Endothelial cell of umbilical vein (primary cell): ENCODE data around the gene PTTG1IP. TPM values are rescaled to one million over a fixed set of nuclear protein-coding genes. Genes with fewer than 3 reads are reported as not detected.

Experiments
- BruUV-seq: library from RNA; stranded (reverse); fragments of 400-500 nt; replicated peaks from 2 replicates; lab custom pipeline; 2021; lab: Mats Ljungman, UMichigan
- CTCF ChIA-PET: fragments of 300-600, 350-600 bp; sonication (Branson Sonifier 250); formaldehyde crosslinking; loops from one replicate; lab custom pipeline; 2021; ENCODE audit warnings: antibody characterized with exemption, inconsistent platforms; lab: Charles Lee
- POLR2A ChIA-PET: fragments of 300-600, 350-600 bp; sonication (Branson Sonifier 250); formaldehyde crosslinking; loops from one replicate; lab custom pipeline; 2021; ENCODE audit warnings: antibody characterized with exemption, inconsistent platforms; lab: Charles Lee
- DNase-seq: peaks from one replicate; pipeline ENCODE4 v3.0.0-alpha.2; 2011; ENCODE audit warnings: low read depth, low spot score
- FAIRE-seq: peaks from 2 replicates; lab custom pipeline; 2011; peaks lifted over from hg19 to GRCh38; lab: Jason Lieb, UNC
- H2AFZ ChIP-seq: 2 replicates; pipeline ENCODE4 v1.6.0; 2012; ENCODE audit warnings: low read depth, low read length, control low read depth, inconsistent platforms
- H3K27ac ChIP-seq: 2 replicates; pipeline ENCODE4 v1.5.1; 2011; ENCODE audit warnings: low read depth, mild to moderate bottlenecking, control low read depth, low read length, moderate library complexity; ENCODE audit not compliant: insufficient read depth
- H3K27me3 ChIP-seq, 2 experiments: 2 replicates each; pipeline versions ENCODE4 v1.6.0 to v1.6.1; 2011; ENCODE audit warnings: low read length in 2 of 2, mixed read lengths in 1 of 2; ENCODE audit not compliant: control insufficient read depth in 2 of 2, insufficient read depth in 2 of 2
- H3K36me3 ChIP-seq, 2 experiments: 2 replicates in 1 of 2; 3 replicates in 1 of 2; pipeline ENCODE4 v1.5.1; 2011; ENCODE audit warnings: low read length in 2 of 2, mild to moderate bottlenecking in 1 of 2, moderate library complexity in 1 of 2; ENCODE audit not compliant: control insufficient read depth in 2 of 2, insufficient read depth in 2 of 2; ENCODE audit errors: extremely low read depth in 1 of 2
- H3K4me1 ChIP-seq: 3 replicates; pipeline ENCODE4 v1.5.1; 2011; ENCODE audit warnings: mild to moderate bottlenecking, low read length; ENCODE audit not compliant: control insufficient read depth, insufficient read depth; ENCODE audit errors: extremely low read depth
- H3K4me2 ChIP-seq: 2 replicates; pipeline ENCODE4 v1.6.1; 2011; ENCODE audit warnings: low read length, control low read depth, mixed read lengths; ENCODE audit not compliant: insufficient read depth
- H3K4me3 ChIP-seq, 3 experiments: fragments of 200-600 bp in 1 of 3; sonication (generic), shearing (Covaris generic) in 1 of 3; replicated peaks in 1 of 3; 2 replicates each; pipeline ENCODE4 v1.5.1; 2011 to 2016; ENCODE audit warnings: control low read depth in 3 of 3, low read length in 3 of 3, mild to moderate bottlenecking in 2 of 3, inconsistent platforms in 1 of 3, low read depth in 1 of 3, moderate library complexity in 1 of 3; ENCODE audit not compliant: insufficient read depth in 1 of 3
- H3K79me2 ChIP-seq: 2 replicates; pipeline ENCODE4 v1.6.0; 2012; ENCODE audit warnings: low read length, inconsistent platforms; ENCODE audit not compliant: control insufficient read depth, insufficient read depth
- H3K9ac ChIP-seq: replicated peaks from 2 replicates; pipeline ENCODE3; 2011; ENCODE audit warnings: low read length, control low read depth; ENCODE audit not compliant: insufficient read depth; ENCODE audit errors: extremely low read depth
- H3K9me1 ChIP-seq: replicated peaks from 3 replicates; pipeline ENCODE4 v1.6.0; 2011; ENCODE audit warnings: mild to moderate bottlenecking, low read length; ENCODE audit not compliant: control insufficient read depth, insufficient read depth; ENCODE audit errors: extremely low read depth
- H3K9me3 ChIP-seq: replicated peaks from 2 replicates; pipeline ENCODE4 v1.5.1; 2012; ENCODE audit warnings: low read length, inconsistent platforms; ENCODE audit not compliant: control insufficient read depth, insufficient read depth
- H4K20me1 ChIP-seq: replicated peaks from 2 replicates; pipeline ENCODE3; 2011; ENCODE audit warnings: mild to moderate bottlenecking, low read length; ENCODE audit not compliant: control insufficient read depth, insufficient read depth; ENCODE audit errors: extremely low read depth
- EZH2 ChIP-seq: IDR thresholded peaks from 2 replicates; pipeline ENCODE4 v1.6.1; 2012; ENCODE audit warnings: borderline replicate concordance, low read depth, mild to moderate bottlenecking, moderate library complexity, low read length, inconsistent platforms; ENCODE audit not compliant: severe bottlenecking
- FOS ChIP-seq: IDR thresholded peaks from 2 replicates; pipeline ENCODE4 v1.6.1; 2011; ENCODE audit warnings: mild to moderate bottlenecking, low read length, moderate library complexity, borderline replicate concordance; ENCODE audit not compliant: insufficient read depth
- GATA2 ChIP-seq: IDR thresholded peaks from 2 replicates; pipeline ENCODE4 v1.7.0; 2011; ENCODE audit warnings: low read depth, mild to moderate bottlenecking, moderate library complexity, mixed read lengths, low read length; ENCODE audit not compliant: insufficient read length, insufficient read depth
- JUN ChIP-seq: IDR thresholded peaks from 2 replicates; pipeline ENCODE4 v1.6.1; 2011; ENCODE audit warnings: borderline replicate concordance, low read depth; ENCODE audit not compliant: insufficient read length, insufficient read depth
- MYC ChIP-seq: IDR thresholded peaks from one replicate; pipeline ENCODE4 v1.6.1; 2011; ENCODE audit warnings: mild to moderate bottlenecking, low read depth, low read length
- POLR2A ChIP-seq: IDR thresholded peaks from 2 replicates; pipeline ENCODE4 v1.6.1; 2012; ENCODE audit warnings: low read depth, mild to moderate bottlenecking, control low read depth, low read length
- POLR2AphosphoS5 ChIP-seq: IDR thresholded peaks from 2 replicates; pipeline ENCODE4 v1.6.1; 2012; ENCODE audit warnings: low read depth, mild to moderate bottlenecking, control low read depth, low read length, moderate library complexity; ENCODE audit not compliant: insufficient read depth
- dilution Hi-C: fragments of 300-500 bp; cut with MboI; formaldehyde crosslinking; loops from one replicate; pipeline ENCODE4 v1.15.0; 2019; ENCODE audit warnings: low sequenced_read_pairs; ENCODE audit not compliant: extremely low pct_ligation_motif_present
- intact Hi-C: fragments of 100-400 bp; cut with micrococcal nuclease; formaldehyde crosslinking; loops from one replicate; pipeline ENCODE4 v1.10.0; 2022
- polyA plus RNA-seq, 4 experiments: library from polyadenylated mRNA; depleted of rRNA in 3 of 4; stranded (reverse) in 3 of 4; unstranded in 1 of 4; fragments of >200 nt; gene quantifications; 2 replicates each; pipeline versions ENCODE4 v1.2.1 to v1.2.3, GENCODE V29; 2011 to 2012; ENCODE audit warnings: missing spikeins in 1 of 4
- total RNA-seq: library from RNA; stranded (reverse); gene quantifications from 2 replicates; pipeline ENCODE4 v1.2.3, GENCODE V29; 2021
- TF ChIP-seq, protein P1 (sequence below), 2 donors: IDR thresholded peaks; 1 replicate in 1 of 2; 2 replicates in 1 of 2; pipeline ENCODE4 v1.5.1; 2011; ENCODE audit warnings: low read length in 2 of 2, mild to moderate bottlenecking in 2 of 2, moderate library complexity in 2 of 2, control low read depth in 1 of 2, inconsistent platforms in 1 of 2, low read depth in 1 of 2; ENCODE audit not compliant: insufficient read depth in 1 of 2; ENCODE audit errors: extremely low read depth in 1 of 2
- TF ChIP-seq, protein P2 (sequence below): IDR thresholded peaks from 2 replicates; pipeline ENCODE4 v1.6.1; 2011; ENCODE audit not compliant: insufficient read depth, insufficient read length

Gene PTTG1IP
- total and polyA plus RNA-seq, 2 donors (not counting 3 experiments of a cell fraction or from before 2014, with no cell fraction given), result 342 to 415 TPM

DNA sequence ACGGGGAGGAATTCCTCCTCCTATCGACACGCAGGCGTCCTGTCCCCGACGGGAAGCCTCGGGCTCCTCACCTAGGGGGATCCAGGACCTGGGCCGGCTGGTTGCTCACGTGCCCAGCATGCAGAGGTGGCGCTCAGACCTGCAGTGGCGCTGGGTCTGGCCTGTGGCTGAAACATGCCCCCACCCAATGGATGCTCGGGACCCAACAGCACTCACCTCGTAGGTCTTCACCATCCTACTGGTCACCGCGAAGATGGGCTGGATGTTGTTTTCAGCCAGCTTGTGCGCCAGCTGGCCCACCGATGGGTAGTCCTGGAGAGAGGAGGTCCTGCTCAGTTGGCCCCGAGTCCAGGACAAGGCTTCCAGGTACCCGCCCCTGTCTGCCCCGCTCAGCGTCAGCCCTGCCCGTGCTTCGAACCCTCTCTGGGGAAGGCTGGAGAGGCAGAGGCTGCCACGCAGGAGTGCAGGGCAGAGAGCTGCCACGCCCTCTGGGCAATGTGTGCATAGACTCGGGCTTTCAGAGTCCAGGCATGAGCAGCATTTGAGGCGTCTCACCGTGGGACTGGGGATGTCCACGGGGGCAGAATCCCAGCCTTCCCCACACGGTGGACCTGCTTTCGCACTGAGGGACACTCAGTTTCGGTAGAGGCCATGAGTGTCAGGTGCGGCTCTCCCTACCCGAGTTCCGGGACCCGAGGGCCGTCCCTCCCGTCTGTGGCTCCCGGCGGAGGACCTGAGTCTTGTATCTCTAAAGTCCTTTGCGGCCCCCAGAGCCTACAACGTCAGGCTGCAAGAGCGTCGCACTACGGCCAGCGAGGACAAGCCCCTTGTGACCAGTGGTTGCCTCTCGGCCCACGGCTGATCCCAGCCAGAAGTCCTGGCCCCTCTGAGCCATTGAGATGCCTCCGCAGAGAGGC lies 25.6 kb upstream of the PTTG1IP start:
- no peak overlapping the region for H3K4me3 ChIP-seq
- POLR2A ChIA-PET, result no interaction called here
- H2AFZ ChIP-seq, result no peak overlapping the region
- no peak overlapping the region for H3K27ac ChIP-seq
- no peaks in the 10 kb centered on the region for H3K4me1 ChIP-seq
- H3K9me3 ChIP-seq, result no peaks in the 10 kb centered on the region
- H3K9me1 ChIP-seq, result no peaks in the 10 kb centered on the region
- intact Hi-C loops, result no loop called here
- dilution Hi-C loops, result no loop called here
- DNase-seq, result no peak
- TF ChIP-seq, protein P1, sequence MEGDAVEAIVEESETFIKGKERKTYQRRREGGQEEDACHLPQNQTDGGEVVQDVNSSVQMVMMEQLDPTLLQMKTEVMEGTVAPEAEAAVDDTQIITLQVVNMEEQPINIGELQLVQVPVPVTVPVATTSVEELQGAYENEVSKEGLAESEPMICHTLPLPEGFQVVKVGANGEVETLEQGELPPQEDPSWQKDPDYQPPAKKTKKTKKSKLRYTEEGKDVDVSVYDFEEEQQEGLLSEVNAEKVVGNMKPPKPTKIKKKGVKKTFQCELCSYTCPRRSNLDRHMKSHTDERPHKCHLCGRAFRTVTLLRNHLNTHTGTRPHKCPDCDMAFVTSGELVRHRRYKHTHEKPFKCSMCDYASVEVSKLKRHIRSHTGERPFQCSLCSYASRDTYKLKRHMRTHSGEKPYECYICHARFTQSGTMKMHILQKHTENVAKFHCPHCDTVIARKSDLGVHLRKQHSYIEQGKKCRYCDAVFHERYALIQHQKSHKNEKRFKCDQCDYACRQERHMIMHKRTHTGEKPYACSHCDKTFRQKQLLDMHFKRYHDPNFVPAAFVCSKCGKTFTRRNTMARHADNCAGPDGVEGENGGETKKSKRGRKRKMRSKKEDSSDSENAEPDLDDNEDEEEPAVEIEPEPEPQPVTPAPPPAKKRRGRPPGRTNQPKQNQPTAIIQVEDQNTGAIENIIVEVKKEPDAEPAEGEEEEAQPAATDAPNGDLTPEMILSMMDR (IDR thresholded peaks at IDR 0.05; ENCODE audit: extremely low read depth in 1 of 2, insufficient read depth in 1 of 2, low read depth in 1 of 2, low read length in 2 of 2), result no peak
- TF ChIP-seq EZH2 (no peak), POLR2AphosphoS5 (no peak), JUN (no peak), POLR2A (no peak), GATA2 (no peak), MYC (no peak), FOS (no peak)
- TF ChIP-seq, protein P2, sequence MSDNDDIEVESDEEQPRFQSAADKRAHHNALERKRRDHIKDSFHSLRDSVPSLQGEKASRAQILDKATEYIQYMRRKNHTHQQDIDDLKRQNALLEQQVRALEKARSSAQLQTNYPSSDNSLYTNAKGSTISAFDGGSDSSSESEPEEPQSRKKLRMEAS, result no peak
- no peaks in the 10 kb centered on the region for H3K79me2 ChIP-seq
- no TSS peak for BruUV-seq
- no peak overlapping the region for H3K9ac ChIP-seq
- no peak overlapping the region for H3K4me2 ChIP-seq
- H3K36me3 ChIP-seq, result no peaks in the 10 kb centered on the region
- CTCF ChIA-PET, result interaction anchor here (1.0 to 1.4 kb wide), 2 partner anchors 8 to 99 kb away, joined by 3 read pairs; no protein-coding TSS in a partner anchor
- no peak for FAIRE-seq
- H3K27me3 ChIP-seq, result no peaks in the 10 kb centered on the region
- no peaks in the 10 kb centered on the region for H4K20me1 ChIP-seq
